ENCODE data around the gene ITCH. TPM values are rescaled to one million over a fixed set of nuclear protein-coding genes. Genes with fewer than 3 reads are reported as not detected.

Gene ITCH
- total RNA-seq, 2 experiments from 2014 or later: 51.6 to 57.9 TPM

GRCh38 chr20:34543463-34544056 lies 180.5 kb downstream of the ITCH start:
- H3K4me3 Mint-ChIP-seq: no peak overlapping the region
- peaks cover 9% of the 10 kb centered on the region for H3K36me3 Mint-ChIP-seq
- no peak overlapping the region for H3K27ac Mint-ChIP-seq
- H3K27me3 Mint-ChIP-seq: no peaks in the 10 kb centered on the region
- CTCF ChIA-PET: interaction anchor here (1.2 to 2.0 kb wide), 3 partner anchors 13 to 231 kb away, joined by 3 to 10 read pairs (median 4); no protein-coding TSS in a partner anchor
- peaks cover 9% of the 10 kb centered on the region for H3K4me1 Mint-ChIP-seq
- no peak for ATAC-seq
- DNase-seq: no peak
- H3K9me3 Mint-ChIP-seq (ENCODE audit: low read depth): no peaks in the 10 kb centered on the region

- H3K27me3 Mint-ChIP-seq: no peaks in the 10 kb centered on the region
- no peak for DNase-seq
- H3K4me3 Mint-ChIP-seq: no peak overlapping the region
- H3K27ac Mint-ChIP-seq: no peak overlapping the region
- H3K4me1 Mint-ChIP-seq: peaks cover 9% of the 10 kb centered on the region
- no peak for ATAC-seq
- H3K9me3 Mint-ChIP-seq (ENCODE audit: low read depth): no peaks in the 10 kb centered on the region
- peaks cover 9% of the 10 kb centered on the region for H3K36me3 Mint-ChIP-seq
- CTCF ChIA-PET: interaction anchor here (1.2 to 2.0 kb wide), 3 partner anchors 159 to 231 kb away, joined by 3 to 10 read pairs (median 4); partner anchors contain the start of gene TP53INP2
Observed at GRCh38 chr20:34544109-34544796, 181.2 kb downstream of the ITCH start.

- H3K36me3 Mint-ChIP-seq: no peaks in the 10 kb centered on the region
- H3K4me1 Mint-ChIP-seq: no peaks in the 10 kb centered on the region
- no peak overlapping the region for H3K27ac Mint-ChIP-seq
- no peak overlapping the region for H3K4me3 Mint-ChIP-seq
- no peaks in the 10 kb centered on the region for H3K9me3 Mint-ChIP-seq (ENCODE audit: low read depth)
- no peak for DNase-seq
- CTCF ChIA-PET: no interaction called here
- no peak for ATAC-seq
- H3K27me3 Mint-ChIP-seq: no peaks in the 10 kb centered on the region
Observed at GRCh38 chr20:34546751-34547181, 183.7 kb downstream of the ITCH start.

GRCh38 chr20:34547844-34548613 lies 185.0 kb downstream of the ITCH start:
- no peaks in the 10 kb centered on the region for H3K4me1 Mint-ChIP-seq
- no peak for ATAC-seq
- H3K4me3 Mint-ChIP-seq: no peak overlapping the region
- CTCF ChIA-PET: no interaction called here
- H3K9me3 Mint-ChIP-seq (ENCODE audit: low read depth): no peaks in the 10 kb centered on the region
- no peaks in the 10 kb centered on the region for H3K27me3 Mint-ChIP-seq
- no peaks in the 10 kb centered on the region for H3K36me3 Mint-ChIP-seq
- no peak overlapping the region for H3K27ac Mint-ChIP-seq
- no peak for DNase-seq

GRCh38 chr20:34549291-34549928 lies 186.3 kb downstream of the ITCH start:
- H3K36me3 Mint-ChIP-seq: no peaks in the 10 kb centered on the region
- H3K27ac Mint-ChIP-seq: no peak overlapping the region
- ATAC-seq: no peak
- H3K27me3 Mint-ChIP-seq: no peaks in the 10 kb centered on the region
- no peaks in the 10 kb centered on the region for H3K9me3 Mint-ChIP-seq (ENCODE audit: low read depth)
- DNase-seq: no peak
- CTCF ChIA-PET: no interaction called here
- no peaks in the 10 kb centered on the region for H3K4me1 Mint-ChIP-seq
- no peak overlapping the region for H3K4me3 Mint-ChIP-seq

GRCh38 chr20:34549929-34550305 lies 186.8 kb downstream of the ITCH start:
- Mint-ChIP-seq H3K4me1 (no peaks in the 10 kb centered on the region), H3K9me3 (ENCODE audit: low read depth) (no peaks in the 10 kb centered on the region), H3K4me3 (no peak overlapping the region), H3K36me3 (no peaks in the 10 kb centered on the region), H3K27ac (no peak overlapping the region), H3K27me3 (no peaks in the 10 kb centered on the region)
- DNase-seq (no peak), ATAC-seq (no peak)
- CTCF ChIA-PET: no interaction called here

- no peak overlapping the region for H3K27ac Mint-ChIP-seq
- ATAC-seq (no peak), DNase-seq (no peak)
- H3K4me1 Mint-ChIP-seq: peaks cover 4% of the 10 kb centered on the region
- no peaks in the 10 kb centered on the region for H3K9me3 Mint-ChIP-seq (ENCODE audit: low read depth)
- CTCF ChIA-PET: no interaction called here
- H3K4me3 Mint-ChIP-seq: no peak overlapping the region
- no peaks in the 10 kb centered on the region for H3K36me3 Mint-ChIP-seq
- no peaks in the 10 kb centered on the region for H3K27me3 Mint-ChIP-seq
Observed at GRCh38 chr20:34552569-34552968, 189.5 kb downstream of the ITCH start.

- no peak overlapping the region for H3K4me3 Mint-ChIP-seq
- peaks cover 9% of the 10 kb centered on the region for H3K4me1 Mint-ChIP-seq
- CTCF ChIA-PET: interaction anchor here (0.8 kb wide), 1 partner anchor 216 kb away, joined by 3 read pairs; no protein-coding TSS in a partner anchor
- DNase-seq (no peak), ATAC-seq (no peak)
- no peaks in the 10 kb centered on the region for H3K27me3 Mint-ChIP-seq
- H3K36me3 Mint-ChIP-seq: no peaks in the 10 kb centered on the region
- no peak overlapping the region for H3K27ac Mint-ChIP-seq
- H3K9me3 Mint-ChIP-seq (ENCODE audit: low read depth): no peaks in the 10 kb centered on the region
Observed at GRCh38 chr20:34553366-34553867, 190.3 kb downstream of the ITCH start.

GRCh38 chr20:34557936-34558319 lies 194.9 kb downstream of the ITCH start:
- ATAC-seq (no peak), DNase-seq (no peak)
- Mint-ChIP-seq H3K27me3 (no peaks in the 10 kb centered on the region), H3K9me3 (ENCODE audit: low read depth) (no peaks in the 10 kb centered on the region), H3K27ac (peak overlapping the region; percentile 83), H3K36me3 (no peaks in the 10 kb centered on the region), H3K4me1 (peaks cover 9% of the 10 kb centered on the region), H3K4me3 (peak overlapping the region; percentile 78)
- CTCF ChIA-PET: interaction anchor here (1.0 to 1.9 kb wide), 6 partner anchors 9 to 367 kb away, joined by 3 to 10 read pairs (median 3); partner anchors contain the start of gene PIGU

GRCh38 chr20:34558320-34559218 lies 195.5 kb downstream of the ITCH start, which contains the start of gene MAP1LC3A:
Gene MAP1LC3A (plus strand): TSS chr20:34558718. CDS start chr20:34558869, 151 bp downstream.
- Mint-ChIP-seq H3K4me3 (peak within 1 kb of the TSS; percentile 78), H3K27me3 (no peaks in the 10 kb centered on the region), H3K36me3 (no peaks in the 10 kb centered on the region), H3K27ac (peak within 1 kb of the TSS; percentile 83), H3K9me3 (ENCODE audit: low read depth) (no peaks in the 10 kb centered on the region), H3K4me1 (peaks cover 9% of the 10 kb centered on the region)
- ATAC-seq (peak; percentile 92), DNase-seq (peak; percentile 96)
- CTCF ChIA-PET: interaction anchor here (0.8 to 1.9 kb wide), 7 partner anchors 8 to 368 kb away, joined by 3 to 10 read pairs (median 3); partner anchors contain the start of gene PIGU

- Mint-ChIP-seq H3K9me3 (ENCODE audit: low read depth) (no peaks in the 10 kb centered on the region), H3K27ac (peak overlapping the region; percentile 36)
Observed at GRCh38 chr20:34559311-34560140, 196.5 kb downstream of the ITCH start.

More at GRCh38 chr20:34559311-34560140, 196.5 kb downstream of the ITCH start:
- no peaks in the 10 kb centered on the region for H3K27me3 Mint-ChIP-seq
- peak overlapping the region; percentile 57 for H3K4me3 Mint-ChIP-seq
- peaks cover 9% of the 10 kb centered on the region for H3K4me1 Mint-ChIP-seq
- ATAC-seq (no peak), DNase-seq (no peak)
- H3K36me3 Mint-ChIP-seq: no peaks in the 10 kb centered on the region
- CTCF ChIA-PET: interaction anchor here (0.8 to 1.9 kb wide), 3 partner anchors 148 to 369 kb away, joined by 3 to 7 read pairs (median 3); no protein-coding TSS in a partner anchor

All from activated CD8-positive, alpha-beta memory T cell treated with anti-CD3 and anti-CD28 coated beads, Interleukin-2, amount 10 ng/mL, durations not matched to agents 7 days and 5 days (primary cell).